WTC11 (cell line): ENCODE measurements around the gene LELP1. TPM values are rescaled to one million over a fixed set of nuclear protein-coding genes. Genes with fewer than 3 reads are reported as not detected.

Experiments
- ATAC-seq: fragments of 200-7000 bp; cut with Tn5 transposase; 2 replicates; pipeline ENCODE4 v1.10.0; 2021; ENCODE audit warnings: mild to moderate bottlenecking, moderate library complexity
- CTCF ChIA-PET: fragments of 300-600 bp; sonication (Branson Sonifier 250); formaldehyde crosslinking; loops from one replicate; lab custom pipeline; 2021; ENCODE audit warnings: antibody characterized with exemption; lab: Charles Lee
- POLR2A ChIA-PET: fragments of 350-600 bp; sonication (Branson Sonifier 250); formaldehyde crosslinking; loops from one replicate; lab custom pipeline; 2021; ENCODE audit warnings: antibody characterized with exemption; lab: Charles Lee
- DNase-seq: peaks from one replicate; pipeline ENCODE4 v3.0.0; 2021; ENCODE audit warnings: low spot score
- H3K27ac Mint-ChIP-seq: 2 replicates; pipeline ENCODE4 v1.8.0; 2021; ENCODE audit warnings: mixed read lengths
- H3K27me3 Mint-ChIP-seq: 2 replicates; pipeline ENCODE4 v1.8.0; 2021; ENCODE audit warnings: low read depth, mild to moderate bottlenecking, moderate library complexity, mixed read lengths
- H3K36me3 Mint-ChIP-seq: 2 replicates; pipeline ENCODE4 v1.8.0; 2021; ENCODE audit warnings: mixed read lengths
- H3K4me1 Mint-ChIP-seq: 2 replicates; pipeline ENCODE4 v1.8.0; 2022; ENCODE audit warnings: mixed read lengths
- H3K4me3 Mint-ChIP-seq: 2 replicates; pipeline ENCODE4 v1.8.0; 2021; ENCODE audit warnings: mild to moderate bottlenecking, moderate library complexity, mixed read lengths
- H3K9me3 Mint-ChIP-seq: 2 replicates; pipeline ENCODE4 v1.8.0; 2021; ENCODE audit warnings: mixed read lengths
- ATF1 ChIP-seq: sonication (generic); formaldehyde crosslinking; IDR thresholded peaks from 2 replicates; pipeline ENCODE4 v1.8.1; 2023; ENCODE audit warnings: mild to moderate bottlenecking, moderate library complexity, missing genetic modification reagents
- EMX1 ChIP-seq: fragments of 250-450 bp; sonication (Bioruptor Pico); IDR thresholded peaks from 2 replicates; pipeline ENCODE4 v1.8.0; 2021; ENCODE audit warnings: mild to moderate bottlenecking
- FOXJ3 ChIP-seq: sonication (generic); formaldehyde crosslinking; IDR thresholded peaks from 2 replicates; pipeline ENCODE4 v1.9.0; 2021; ENCODE audit warnings: missing genetic modification reagents, mild to moderate bottlenecking, borderline replicate concordance
- FOXK1 ChIP-seq: sonication (generic); formaldehyde crosslinking; IDR thresholded peaks from 2 replicates; pipeline ENCODE4 v1.8.0; 2022; ENCODE audit warnings: mild to moderate bottlenecking, moderate library complexity, missing genetic modification reagents
- GABPB1 ChIP-seq: sonication (generic); formaldehyde crosslinking; IDR thresholded peaks from 2 replicates; pipeline ENCODE4 v1.8.1; 2023; ENCODE audit warnings: mild to moderate bottlenecking, missing genetic modification reagents
- HMGA2 ChIP-seq: fragments of 250-450 bp; sonication (Bioruptor Pico); IDR thresholded peaks from 2 replicates; pipeline ENCODE4 v1.4.0; 2021; ENCODE audit warnings: mild to moderate bottlenecking, moderate library complexity
- RORB ChIP-seq: fragments of 250-450 bp; sonication (Bioruptor Pico); IDR thresholded peaks from 2 replicates; pipeline ENCODE4 v1.9.0; 2021; ENCODE audit warnings: mild to moderate bottlenecking
- ZNF396 ChIP-seq: fragments of 250-450 bp; sonication (Bioruptor Pico); IDR thresholded peaks from 2 replicates; pipeline ENCODE4 v1.8.0; 2021; ENCODE audit warnings: mild to moderate bottlenecking, moderate library complexity, borderline replicate concordance
- total RNA-seq: library from RNA; stranded (reverse); gene quantifications from 3 replicates; pipeline ENCODE4 v1.2.3, GENCODE V29; 2021
- TF ChIP-seq, protein P1 (sequence below): sonication (generic); formaldehyde crosslinking; IDR thresholded peaks from 2 replicates; pipeline ENCODE4 v1.8.1; 2022; ENCODE audit warnings: mild to moderate bottlenecking, missing genetic modification reagents, moderate library complexity, borderline replicate concordance
- TF ChIP-seq, protein P2 (sequence below): fragments of 200-600 bp; IDR thresholded peaks from 2 replicates; pipeline ENCODE4 v1.8.0; 2022; ENCODE audit warnings: antibody characterized with exemption
- TF ChIP-seq, protein P3 (sequence below): sonication (generic); formaldehyde crosslinking; IDR thresholded peaks from 2 replicates; pipeline ENCODE4 v1.8.1; 2023; ENCODE audit warnings: mild to moderate bottlenecking, moderate library complexity, missing genetic modification reagents
- TF ChIP-seq, protein P4 (sequence below): sonication (generic); formaldehyde crosslinking; IDR thresholded peaks from 2 replicates; pipeline ENCODE4 v1.8.1; 2022; ENCODE audit warnings: low read depth, missing genetic modification reagents, borderline replicate concordance
- TF ChIP-seq, protein P5 (sequence below): fragments of 250-450 bp; sonication (Bioruptor Pico); IDR thresholded peaks from 2 replicates; pipeline ENCODE4 v1.9.0; 2021; ENCODE audit warnings: mild to moderate bottlenecking, borderline replicate concordance
- TF ChIP-seq, protein P6 (sequence below): sonication (generic); formaldehyde crosslinking; IDR thresholded peaks from 2 replicates; pipeline ENCODE4 v1.8.1; 2022; ENCODE audit warnings: missing genetic modification reagents, borderline replicate concordance

LELP1 gene
- total RNA-seq, 1 experiment from 2014 or later, result not detected

DNA sequence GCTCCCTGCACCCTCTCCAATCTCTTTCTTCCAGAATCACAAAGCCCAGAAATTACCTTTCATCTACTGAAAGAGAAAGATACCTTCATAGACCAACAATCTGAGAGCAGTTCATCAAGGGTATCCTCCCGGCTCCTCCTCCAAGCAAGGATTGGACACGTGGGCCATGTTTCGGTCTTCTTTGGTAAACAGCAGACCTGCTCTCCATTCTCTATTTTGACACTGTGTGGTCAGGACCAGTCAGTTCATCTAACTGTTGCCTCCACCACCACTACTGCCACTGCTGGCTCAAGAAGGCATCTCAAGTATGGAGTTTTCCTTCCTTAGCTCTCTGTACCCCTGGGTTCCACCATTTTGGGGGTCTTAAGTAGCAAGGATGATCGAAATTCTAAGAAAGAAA lies 8.0 kb upstream of the LELP1 start (continued):
- TF ChIP-seq, protein P1, sequence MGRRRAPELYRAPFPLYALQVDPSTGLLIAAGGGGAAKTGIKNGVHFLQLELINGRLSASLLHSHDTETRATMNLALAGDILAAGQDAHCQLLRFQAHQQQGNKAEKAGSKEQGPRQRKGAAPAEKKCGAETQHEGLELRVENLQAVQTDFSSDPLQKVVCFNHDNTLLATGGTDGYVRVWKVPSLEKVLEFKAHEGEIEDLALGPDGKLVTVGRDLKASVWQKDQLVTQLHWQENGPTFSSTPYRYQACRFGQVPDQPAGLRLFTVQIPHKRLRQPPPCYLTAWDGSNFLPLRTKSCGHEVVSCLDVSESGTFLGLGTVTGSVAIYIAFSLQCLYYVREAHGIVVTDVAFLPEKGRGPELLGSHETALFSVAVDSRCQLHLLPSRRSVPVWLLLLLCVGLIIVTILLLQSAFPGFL, result no peak
- TF ChIP-seq, protein P2, sequence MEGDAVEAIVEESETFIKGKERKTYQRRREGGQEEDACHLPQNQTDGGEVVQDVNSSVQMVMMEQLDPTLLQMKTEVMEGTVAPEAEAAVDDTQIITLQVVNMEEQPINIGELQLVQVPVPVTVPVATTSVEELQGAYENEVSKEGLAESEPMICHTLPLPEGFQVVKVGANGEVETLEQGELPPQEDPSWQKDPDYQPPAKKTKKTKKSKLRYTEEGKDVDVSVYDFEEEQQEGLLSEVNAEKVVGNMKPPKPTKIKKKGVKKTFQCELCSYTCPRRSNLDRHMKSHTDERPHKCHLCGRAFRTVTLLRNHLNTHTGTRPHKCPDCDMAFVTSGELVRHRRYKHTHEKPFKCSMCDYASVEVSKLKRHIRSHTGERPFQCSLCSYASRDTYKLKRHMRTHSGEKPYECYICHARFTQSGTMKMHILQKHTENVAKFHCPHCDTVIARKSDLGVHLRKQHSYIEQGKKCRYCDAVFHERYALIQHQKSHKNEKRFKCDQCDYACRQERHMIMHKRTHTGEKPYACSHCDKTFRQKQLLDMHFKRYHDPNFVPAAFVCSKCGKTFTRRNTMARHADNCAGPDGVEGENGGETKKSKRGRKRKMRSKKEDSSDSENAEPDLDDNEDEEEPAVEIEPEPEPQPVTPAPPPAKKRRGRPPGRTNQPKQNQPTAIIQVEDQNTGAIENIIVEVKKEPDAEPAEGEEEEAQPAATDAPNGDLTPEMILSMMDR, result no peak
- TF ChIP-seq RORB (CRISPR knock-in tag) (no peak), EMX1 (CRISPR knock-in tag) (no peak)
- TF ChIP-seq, protein P3, sequence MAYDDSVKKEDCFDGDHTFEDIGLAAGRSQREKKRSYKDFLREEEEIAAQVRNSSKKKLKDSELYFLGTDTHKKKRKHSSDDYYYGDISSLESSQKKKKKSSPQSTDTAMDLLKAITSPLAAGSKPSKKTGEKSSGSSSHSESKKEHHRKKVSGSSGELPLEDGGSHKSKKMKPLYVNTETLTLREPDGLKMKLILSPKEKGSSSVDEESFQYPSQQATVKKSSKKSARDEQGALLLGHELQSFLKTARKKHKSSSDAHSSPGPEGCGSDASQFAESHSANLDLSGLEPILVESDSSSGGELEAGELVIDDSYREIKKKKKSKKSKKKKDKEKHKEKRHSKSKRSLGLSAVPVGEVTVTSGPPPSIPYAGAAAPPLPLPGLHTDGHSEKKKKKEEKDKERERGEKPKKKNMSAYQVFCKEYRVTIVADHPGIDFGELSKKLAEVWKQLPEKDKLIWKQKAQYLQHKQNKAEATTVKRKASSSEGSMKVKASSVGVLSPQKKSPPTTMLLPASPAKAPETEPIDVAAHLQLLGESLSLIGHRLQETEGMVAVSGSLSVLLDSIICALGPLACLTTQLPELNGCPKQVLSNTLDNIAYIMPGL (CRISPR knock-in tag), result no peak
- TF ChIP-seq, protein P4, sequence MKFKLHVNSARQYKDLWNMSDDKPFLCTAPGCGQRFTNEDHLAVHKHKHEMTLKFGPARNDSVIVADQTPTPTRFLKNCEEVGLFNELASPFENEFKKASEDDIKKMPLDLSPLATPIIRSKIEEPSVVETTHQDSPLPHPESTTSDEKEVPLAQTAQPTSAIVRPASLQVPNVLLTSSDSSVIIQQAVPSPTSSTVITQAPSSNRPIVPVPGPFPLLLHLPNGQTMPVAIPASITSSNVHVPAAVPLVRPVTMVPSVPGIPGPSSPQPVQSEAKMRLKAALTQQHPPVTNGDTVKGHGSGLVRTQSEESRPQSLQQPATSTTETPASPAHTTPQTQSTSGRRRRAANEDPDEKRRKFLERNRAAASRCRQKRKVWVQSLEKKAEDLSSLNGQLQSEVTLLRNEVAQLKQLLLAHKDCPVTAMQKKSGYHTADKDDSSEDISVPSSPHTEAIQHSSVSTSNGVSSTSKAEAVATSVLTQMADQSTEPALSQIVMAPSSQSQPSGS (CRISPR knock-in tag), result no peak

DNA sequence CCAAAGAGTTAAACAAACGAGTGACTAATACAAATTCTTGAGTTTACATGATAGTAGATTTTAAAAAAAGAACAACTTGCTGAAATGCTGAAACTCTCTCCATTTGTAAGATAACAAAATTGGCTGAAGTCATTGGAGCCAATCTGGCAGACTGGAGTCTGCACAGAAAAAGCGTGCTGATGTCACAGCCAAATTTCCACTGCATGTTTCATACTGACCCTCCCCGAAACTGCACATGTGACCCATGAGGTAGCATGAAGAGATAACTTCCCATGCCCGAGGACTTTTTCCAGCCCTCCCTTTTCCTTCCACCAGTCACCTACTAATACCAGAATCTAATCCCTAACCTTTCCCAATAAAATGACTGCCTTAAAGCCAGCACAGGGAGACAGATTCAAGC lies 1.2 kb upstream of the LELP1 start:
- Mint-ChIP-seq H3K36me3 (no peaks in the 10 kb centered on the region), H3K27ac (no peak overlapping the region), H3K4me1 (peaks cover 5% of the 10 kb centered on the region; the same call in 1 of the 2 replicates), H3K9me3 (peaks cover 9% of the 10 kb centered on the region), H3K4me3 (no peak overlapping the region), H3K27me3 (peaks cover 2% of the 10 kb centered on the region; the same call in 1 of the 2 replicates)
- ATAC-seq (no peak), DNase-seq (no peak)
- ChIA-PET POLR2A (no interaction called here), CTCF (no interaction called here)
- TF ChIP-seq FOXK1 (CRISPR knock-in tag), result no peak
- TF ChIP-seq ZNF396 (CRISPR knock-in tag), result no peak
- no peak for TF ChIP-seq HMGA2 (CRISPR knock-in tag)
- TF ChIP-seq, protein P3 (CRISPR knock-in tag), result no peak
- TF ChIP-seq FOXJ3 (CRISPR knock-in tag), result no peak
- TF ChIP-seq GABPB1 (CRISPR knock-in tag), result no peak
- TF ChIP-seq ATF1 (CRISPR knock-in tag), result no peak
- TF ChIP-seq, protein P5, sequence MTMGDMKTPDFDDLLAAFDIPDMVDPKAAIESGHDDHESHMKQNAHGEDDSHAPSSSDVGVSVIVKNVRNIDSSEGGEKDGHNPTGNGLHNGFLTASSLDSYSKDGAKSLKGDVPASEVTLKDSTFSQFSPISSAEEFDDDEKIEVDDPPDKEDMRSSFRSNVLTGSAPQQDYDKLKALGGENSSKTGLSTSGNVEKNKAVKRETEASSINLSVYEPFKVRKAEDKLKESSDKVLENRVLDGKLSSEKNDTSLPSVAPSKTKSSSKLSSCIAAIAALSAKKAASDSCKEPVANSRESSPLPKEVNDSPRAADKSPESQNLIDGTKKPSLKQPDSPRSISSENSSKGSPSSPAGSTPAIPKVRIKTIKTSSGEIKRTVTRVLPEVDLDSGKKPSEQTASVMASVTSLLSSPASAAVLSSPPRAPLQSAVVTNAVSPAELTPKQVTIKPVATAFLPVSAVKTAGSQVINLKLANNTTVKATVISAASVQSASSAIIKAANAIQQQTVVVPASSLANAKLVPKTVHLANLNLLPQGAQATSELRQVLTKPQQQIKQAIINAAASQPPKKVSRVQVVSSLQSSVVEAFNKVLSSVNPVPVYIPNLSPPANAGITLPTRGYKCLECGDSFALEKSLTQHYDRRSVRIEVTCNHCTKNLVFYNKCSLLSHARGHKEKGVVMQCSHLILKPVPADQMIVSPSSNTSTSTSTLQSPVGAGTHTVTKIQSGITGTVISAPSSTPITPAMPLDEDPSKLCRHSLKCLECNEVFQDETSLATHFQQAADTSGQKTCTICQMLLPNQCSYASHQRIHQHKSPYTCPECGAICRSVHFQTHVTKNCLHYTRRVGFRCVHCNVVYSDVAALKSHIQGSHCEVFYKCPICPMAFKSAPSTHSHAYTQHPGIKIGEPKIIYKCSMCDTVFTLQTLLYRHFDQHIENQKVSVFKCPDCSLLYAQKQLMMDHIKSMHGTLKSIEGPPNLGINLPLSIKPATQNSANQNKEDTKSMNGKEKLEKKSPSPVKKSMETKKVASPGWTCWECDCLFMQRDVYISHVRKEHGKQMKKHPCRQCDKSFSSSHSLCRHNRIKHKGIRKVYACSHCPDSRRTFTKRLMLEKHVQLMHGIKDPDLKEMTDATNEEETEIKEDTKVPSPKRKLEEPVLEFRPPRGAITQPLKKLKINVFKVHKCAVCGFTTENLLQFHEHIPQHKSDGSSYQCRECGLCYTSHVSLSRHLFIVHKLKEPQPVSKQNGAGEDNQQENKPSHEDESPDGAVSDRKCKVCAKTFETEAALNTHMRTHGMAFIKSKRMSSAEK, result no peak
- TF ChIP-seq, protein P6, sequence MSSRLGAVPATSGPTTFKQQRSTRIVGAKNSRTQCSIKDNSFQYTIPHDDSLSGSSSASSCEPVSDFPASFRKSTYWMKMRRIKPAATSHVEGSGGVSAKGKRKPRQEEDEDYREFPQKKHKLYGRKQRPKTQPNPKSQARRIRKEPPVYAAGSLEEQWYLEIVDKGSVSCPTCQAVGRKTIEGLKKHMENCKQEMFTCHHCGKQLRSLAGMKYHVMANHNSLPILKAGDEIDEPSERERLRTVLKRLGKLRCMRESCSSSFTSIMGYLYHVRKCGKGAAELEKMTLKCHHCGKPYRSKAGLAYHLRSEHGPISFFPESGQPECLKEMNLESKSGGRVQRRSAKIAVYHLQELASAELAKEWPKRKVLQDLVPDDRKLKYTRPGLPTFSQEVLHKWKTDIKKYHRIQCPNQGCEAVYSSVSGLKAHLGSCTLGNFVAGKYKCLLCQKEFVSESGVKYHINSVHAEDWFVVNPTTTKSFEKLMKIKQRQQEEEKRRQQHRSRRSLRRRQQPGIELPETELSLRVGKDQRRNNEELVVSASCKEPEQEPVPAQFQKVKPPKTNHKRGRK (CRISPR knock-in tag), result no peak
